ENCODE data around the gene FAM216B. TPM values are rescaled to one million over a fixed set of nuclear protein-coding genes. Genes with fewer than 3 reads are reported as not detected.

The FAM216B gene
- not detected in 2 replicates for total RNA-seq
- polyA plus RNA-seq = not detected in 2 replicates
- not detected in 2 replicates for polyA plus RNA-seq (2011; cell fraction: cytosol; rRNA removed)
- polyA plus RNA-seq (2011; cell fraction: nucleus; rRNA removed) = not detected in 2 replicates
- polyA plus RNA-seq (2012) = not detected in 2 replicates
- polyA minus RNA-seq = not detected in 2 replicates
- not detected for polyA minus RNA-seq (2011; cell fraction: cytosol; rRNA and poly(A)+ RNA removed)
- not detected in 2 replicates for polyA minus RNA-seq (2011; cell fraction: nucleus; rRNA and poly(A)+ RNA removed)
- not detected for Bru-seq, nascent RNA
- BruChase-seq, experiment 1, labeled RNA remaining after a 6-hour chase = not detected
- not detected for BruChase-seq, experiment 2, labeled RNA remaining after a 2-hour chase
- long read RNA-seq = 0 reads

GRCh38 chr13:42781352-42781751 is at the start of gene FAM216B:
Gene FAM216B, plus strand, starts transcription at chr13:42781584. Its CDS starts 2,484 bp downstream, at chr13:42784068.
- H4K20me1 ChIP-seq (replicated peaks; ENCODE audit: control insufficient read depth, extremely low read depth, insufficient read depth, low read length) = no peaks in the 10 kb centered on the region
- POLR2A ChIA-PET = no interaction called here
- BruUV-seq (replicated peaks) = no TSS peak
- H3K9me3 ChIP-seq (replicated peaks; ENCODE audit: control insufficient read depth, insufficient read depth, low read length) = no peaks in the 10 kb centered on the region
- CTCF ChIA-PET = interaction anchor here (1.1 kb wide), 1 partner anchor 8 kb away, joined by 3 read pairs; no protein-coding TSS in a partner anchor
- H3K79me2 ChIP-seq (ENCODE audit: control insufficient read depth, insufficient read depth, low read length) = no peaks in the 10 kb centered on the region
- H3K9me1 ChIP-seq (replicated peaks; ENCODE audit: control insufficient read depth, extremely low read depth, insufficient read depth, low read length) = no peaks in the 10 kb centered on the region
- H3K36me3 ChIP-seq (ENCODE audit: control insufficient read depth in 2 of 2, extremely low read depth in 1 of 2, insufficient read depth in 2 of 2, low read length in 2 of 2) = no peaks in the 10 kb centered on the region
- no peak within 1 kb of the TSS for H3K4me2 ChIP-seq (ENCODE audit: insufficient read depth, low read length)
- H3K27me3 ChIP-seq (ENCODE audit: control insufficient read depth in 2 of 2, insufficient read depth in 2 of 2, low read length in 2 of 2) = no peaks in the 10 kb centered on the region
- H2AFZ ChIP-seq (ENCODE audit: low read depth, low read length) = no peak within 1 kb of the TSS
- intact Hi-C loops (cut with micrococcal nuclease) (no loop called here), dilution Hi-C loops (cut with MboI; ENCODE audit: extremely low pct_ligation_motif_present, low sequenced_read_pairs) (no loop called here)
- H3K27ac ChIP-seq (ENCODE audit: insufficient read depth, low read depth, low read length) = no peak within 1 kb of the TSS
- no peak within 1 kb of the TSS for H3K9ac ChIP-seq (replicated peaks; ENCODE audit: extremely low read depth, insufficient read depth, low read length)
- FAIRE-seq = no peak
- H3K4me1 ChIP-seq (ENCODE audit: control insufficient read depth, extremely low read depth, insufficient read depth, low read length) = no peaks in the 10 kb centered on the region
- TF ChIP-seq MAX (IDR thresholded peaks at IDR 0.05; ENCODE audit: insufficient read depth, insufficient read length) (no peak), GATA2 (IDR thresholded peaks at IDR 0.05; ENCODE audit: insufficient read depth, insufficient read length, low read depth, low read length) (no peak), FOS (IDR thresholded peaks at IDR 0.05; ENCODE audit: borderline replicate concordance, insufficient read depth, low read length) (no peak), POLR2AphosphoS5 (IDR thresholded peaks at IDR 0.05; ENCODE audit: insufficient read depth, low read depth, low read length) (no peak), EZH2 (IDR thresholded peaks at IDR 0.05; ENCODE audit: borderline replicate concordance, low read depth, low read length, severe bottlenecking) (no peak), POLR2A (IDR thresholded peaks at IDR 0.05; ENCODE audit: low read depth, low read length) (no peak), CTCF (IDR thresholded peaks at IDR 0.05; ENCODE audit: extremely low read depth in 1 of 2, insufficient read depth in 1 of 2, low read depth in 1 of 2, low read length in 2 of 2) (no peak), MYC (IDR thresholded peaks at IDR 0.05; ENCODE audit: low read depth, low read length) (no peak), JUN (IDR thresholded peaks at IDR 0.05; ENCODE audit: borderline replicate concordance, insufficient read depth, insufficient read length, low read depth) (no peak)
- no peak for DNase-seq (ENCODE audit: low read depth, low spot score)
- no peak within 1 kb of the TSS for H3K4me3 ChIP-seq (replicated peaks in 1 of 3; ENCODE audit: insufficient read depth in 1 of 3, low read depth in 1 of 3, low read length in 3 of 3)
